GM20431 (cell line): ENCODE measurements around the gene HSPG2.
"Not testable (repeated sequence)": the region's sequence is repeated elsewhere in the genome, so short reads cannot be mapped to it uniquely, and the experiment has no call there.

Experiments used
- in situ Hi-C: fragments of 300-500 bp; cut with MseI, MboI; formaldehyde crosslinking; loops from one replicate; pipeline ENCODE4 v1.15.0; 2020; ENCODE audit warnings: low sequenced_read_pairs; ENCODE audit not compliant: unreplicated experiment

HSPG2 gene

DNA sequence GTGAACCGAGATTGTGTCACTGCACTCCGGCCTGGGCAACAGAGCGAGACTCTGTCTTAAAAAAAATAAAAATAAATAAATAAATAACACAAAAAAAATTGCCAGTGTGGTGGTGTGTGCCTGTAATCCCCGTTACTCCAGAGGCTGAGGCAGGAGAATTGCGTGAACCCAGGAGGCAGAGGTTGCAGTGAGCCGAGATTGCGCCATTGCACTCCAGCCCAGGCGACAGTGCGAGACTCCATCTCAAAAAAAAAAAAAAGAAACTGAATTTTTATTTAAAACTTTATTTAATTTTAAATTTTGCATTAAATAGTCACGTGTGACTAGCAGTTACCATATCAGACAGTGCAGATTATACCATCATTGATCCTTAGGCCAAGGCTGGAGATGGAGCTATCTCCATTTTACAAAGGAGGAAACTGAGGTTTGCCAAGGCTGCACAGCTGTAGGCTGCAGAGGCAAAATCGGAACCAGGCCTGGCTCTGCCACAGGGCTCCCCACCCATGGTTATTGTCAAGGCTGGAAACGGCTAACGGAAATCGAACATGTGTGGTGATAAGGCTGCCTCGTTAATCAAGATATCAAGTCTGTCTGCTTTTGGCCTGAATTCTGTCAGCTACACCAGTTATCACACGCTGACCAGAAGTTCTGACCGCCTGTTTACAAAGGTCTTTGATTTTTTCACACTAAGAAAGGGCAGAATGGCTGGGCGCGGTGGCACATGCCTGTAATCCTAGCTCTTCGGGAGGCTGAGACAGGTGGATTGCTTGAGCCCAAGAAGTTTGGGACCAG lies 20.5 kb downstream of the HSPG2 start:
- in situ Hi-C loops = no loop called here

GRCh38 chr1:21914880-21915640 lies 22.1 kb downstream of the HSPG2 start:
- in situ Hi-C loops = no loop called here

DNA sequence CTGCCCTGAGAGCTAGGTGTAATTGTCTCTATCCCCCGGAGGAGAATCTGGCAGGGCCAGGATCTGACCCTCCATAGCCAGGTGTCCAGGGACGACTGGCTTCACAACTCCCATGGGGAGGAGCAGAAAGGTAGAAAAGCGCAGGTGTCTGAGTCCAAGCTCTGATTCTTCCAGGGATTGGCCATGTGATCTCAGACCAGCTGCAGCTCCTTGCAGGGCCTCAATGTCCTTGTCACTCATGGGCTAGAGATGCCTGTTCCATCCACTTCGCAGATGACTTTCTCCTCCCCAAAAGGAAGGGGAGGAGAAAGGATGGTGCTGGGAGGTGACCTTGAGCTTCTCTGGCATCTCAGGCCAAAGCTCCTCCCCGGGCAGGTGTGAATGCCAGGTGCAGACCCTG lies 22.7 kb downstream of the HSPG2 start:
- in situ Hi-C loops = no loop called here

GRCh38 chr1:21913763-21914162 lies 23.3 kb downstream of the HSPG2 start:
- in situ Hi-C loops = no loop called here

DNA sequence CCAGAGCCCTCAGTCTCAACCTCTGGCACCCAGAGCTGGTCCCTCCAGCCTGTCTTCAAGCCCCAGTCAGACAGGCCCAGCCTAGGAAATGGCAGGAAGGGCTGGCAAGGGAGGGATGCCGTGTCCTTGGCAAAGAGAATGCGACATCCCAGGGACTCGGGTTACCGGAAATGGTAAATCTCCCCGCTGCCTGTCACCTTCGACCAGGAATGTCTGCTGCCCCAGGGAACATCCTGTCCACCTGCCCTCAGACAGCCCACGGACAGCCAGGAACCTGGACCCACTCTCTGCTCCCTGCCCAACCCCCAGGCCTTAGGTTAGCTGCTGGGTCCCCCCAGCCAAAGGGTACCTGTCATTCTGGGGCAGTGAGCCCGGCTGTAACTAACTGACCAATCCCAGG lies 23.9 kb downstream of the HSPG2 start:
- in situ Hi-C loops = no loop called here

DNA sequence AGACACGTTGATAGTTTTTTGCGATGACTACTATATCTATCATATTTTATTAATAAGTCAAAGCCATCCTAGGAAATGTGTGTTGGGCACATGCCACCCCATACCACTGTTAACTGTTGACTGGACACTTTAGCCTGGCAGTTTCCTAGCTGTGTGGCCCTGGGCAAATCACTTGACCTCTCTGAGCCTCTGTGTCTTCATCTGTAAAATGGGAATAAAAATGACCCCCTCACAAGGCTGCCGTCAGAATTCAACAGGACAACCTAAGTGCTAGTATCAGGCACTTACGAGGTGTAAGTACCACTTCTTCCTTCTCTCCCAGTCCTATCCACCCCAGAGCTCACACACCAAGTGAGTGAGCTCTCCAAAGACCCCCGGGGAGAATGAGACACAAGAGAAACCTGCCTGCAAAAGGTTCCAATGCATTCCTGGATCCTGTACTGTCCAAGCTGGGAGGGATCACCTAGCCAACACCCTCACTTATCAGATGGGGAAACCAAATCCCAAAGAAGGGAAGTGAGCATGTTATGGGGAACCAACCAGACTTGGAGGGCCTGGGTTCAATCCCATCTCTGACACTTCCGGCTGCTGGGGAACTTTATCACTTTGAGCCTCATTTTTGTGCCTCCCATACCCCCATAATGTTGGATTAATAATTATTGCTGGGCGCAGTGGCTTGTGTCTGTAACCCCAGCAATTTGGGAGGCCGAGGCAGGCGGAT lies 24.9 kb downstream of the HSPG2 start:
- in situ Hi-C loops = no loop called here

DNA sequence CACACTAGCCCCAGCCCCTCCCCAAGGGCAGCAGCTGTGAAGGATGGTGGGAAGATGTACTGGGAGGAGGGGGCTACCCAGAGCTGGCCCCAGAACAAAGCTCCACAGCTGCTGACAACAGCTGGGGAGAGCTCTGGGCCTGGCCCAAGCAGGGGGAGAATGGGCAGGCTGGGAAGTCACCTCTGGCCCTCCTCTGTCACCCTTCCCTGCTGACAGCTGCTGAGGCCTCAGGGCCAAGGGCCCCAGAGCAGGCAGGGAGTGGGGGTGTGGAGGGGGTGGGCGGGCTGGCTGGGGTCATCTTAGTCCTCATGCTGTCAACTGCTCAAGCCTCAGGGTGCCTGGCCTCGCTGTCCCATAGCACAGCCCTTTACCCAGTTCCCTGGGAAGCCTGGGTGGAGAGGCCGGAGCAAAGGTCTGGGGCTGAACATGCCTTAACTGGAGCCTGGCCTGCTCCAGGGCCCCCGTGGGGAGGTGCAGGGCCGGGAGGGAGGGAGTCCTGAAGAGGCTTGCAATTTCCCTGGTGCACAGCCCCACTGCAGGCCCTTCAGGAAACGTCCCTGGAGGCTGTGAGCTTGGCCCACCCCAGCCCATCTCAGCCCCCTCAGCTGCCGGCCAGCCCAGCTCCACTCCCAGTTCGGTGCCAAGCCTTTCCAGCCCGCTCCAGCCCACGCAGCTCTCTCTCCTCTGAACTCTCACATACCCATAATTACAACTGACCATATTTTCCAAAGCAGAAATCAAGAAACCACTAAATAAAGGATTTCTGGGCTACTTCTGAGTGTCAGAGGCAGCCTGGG lies 25.7 kb downstream of the HSPG2 start:
- in situ Hi-C loops = no loop called here

- in situ Hi-C loops = no loop called here
Measured at GRCh38 chr1:21910558-21911204, 26.4 kb downstream of the HSPG2 start.

- in situ Hi-C loops = no loop called here
Measured at GRCh38 chr1:21909787-21910503, 27.2 kb downstream of the HSPG2 start.

- in situ Hi-C loops = no loop called here
Measured at GRCh38 chr1:21909286-21909759, 27.8 kb downstream of the HSPG2 start.

GRCh38 chr1:21907737-21908534 lies 29.2 kb downstream of the HSPG2 start:
- in situ Hi-C loops = not testable (repeated sequence)

DNA sequence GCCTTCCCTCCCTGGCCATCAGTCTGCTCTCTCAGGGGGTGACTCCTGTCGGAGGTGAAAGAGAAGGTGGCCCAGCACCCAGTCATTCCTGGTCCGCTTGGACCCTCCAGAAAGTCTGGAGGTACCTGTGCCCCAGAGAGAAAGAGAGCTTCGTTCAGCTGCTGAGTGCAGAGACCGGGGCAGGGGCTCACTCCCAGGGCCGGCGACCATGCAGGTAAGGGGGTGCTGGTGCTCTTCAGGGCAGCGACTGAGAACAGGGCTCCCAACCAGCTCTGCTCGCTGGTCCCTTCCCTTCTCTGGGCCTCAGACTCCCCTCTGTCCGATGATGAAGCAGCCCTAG lies 30.1 kb downstream of the HSPG2 start:
- in situ Hi-C loops = no loop called here

- in situ Hi-C loops = no loop called here
Measured at GRCh38 chr1:21906173-21907078, 30.7 kb downstream of the HSPG2 start.

DNA sequence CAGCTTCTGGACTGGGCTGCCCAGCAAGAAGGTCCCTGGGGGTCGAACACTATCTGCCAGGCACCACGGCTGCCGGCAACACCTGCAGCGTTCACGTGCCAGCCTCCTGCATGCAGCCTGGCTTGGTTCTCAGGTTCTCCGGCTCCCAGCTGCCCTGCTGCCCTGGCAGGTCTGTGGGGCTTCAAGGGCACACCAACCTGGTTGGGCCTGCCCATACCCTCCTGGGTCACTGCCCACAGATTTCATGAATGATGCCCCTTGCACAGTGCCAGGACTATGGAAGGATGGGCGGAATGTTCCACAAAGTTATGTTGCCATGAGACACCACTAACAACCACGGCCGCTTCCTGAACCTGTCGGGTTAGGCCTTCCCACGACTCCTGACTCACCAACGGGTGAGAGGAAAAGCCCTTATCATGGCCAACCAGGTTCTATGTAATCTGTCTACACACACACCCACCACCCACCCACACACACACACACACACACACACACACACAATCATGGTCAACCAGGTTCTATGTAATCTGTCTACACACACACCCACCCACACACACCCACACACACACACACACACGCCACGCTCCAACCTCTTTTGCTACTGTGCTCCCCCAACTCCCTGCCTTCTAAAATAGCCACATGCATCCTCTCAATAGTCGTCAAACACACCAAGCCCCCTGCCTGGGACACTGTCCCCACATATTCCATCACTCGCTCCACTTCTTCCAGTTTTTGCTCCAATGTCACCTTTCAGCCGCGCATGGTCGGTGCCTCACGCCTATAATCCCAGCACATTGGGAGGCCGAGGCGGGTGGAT lies 32.2 kb downstream of the HSPG2 start:
- in situ Hi-C loops = no loop called here

DNA sequence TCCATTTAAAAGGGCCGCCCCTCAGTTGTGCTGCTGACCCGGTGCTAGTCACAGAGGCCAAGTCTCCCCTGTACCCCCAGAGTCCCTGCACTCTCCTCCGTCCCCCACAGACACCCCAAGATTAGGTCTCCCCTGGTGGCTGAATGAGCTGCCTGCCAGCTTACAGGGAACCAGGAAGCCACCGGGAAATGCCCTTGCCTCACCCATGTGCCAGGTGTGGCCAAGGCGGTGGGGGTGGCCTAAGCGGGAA lies 32.7 kb downstream of the HSPG2 start:
- in situ Hi-C loops = no loop called here

DNA sequence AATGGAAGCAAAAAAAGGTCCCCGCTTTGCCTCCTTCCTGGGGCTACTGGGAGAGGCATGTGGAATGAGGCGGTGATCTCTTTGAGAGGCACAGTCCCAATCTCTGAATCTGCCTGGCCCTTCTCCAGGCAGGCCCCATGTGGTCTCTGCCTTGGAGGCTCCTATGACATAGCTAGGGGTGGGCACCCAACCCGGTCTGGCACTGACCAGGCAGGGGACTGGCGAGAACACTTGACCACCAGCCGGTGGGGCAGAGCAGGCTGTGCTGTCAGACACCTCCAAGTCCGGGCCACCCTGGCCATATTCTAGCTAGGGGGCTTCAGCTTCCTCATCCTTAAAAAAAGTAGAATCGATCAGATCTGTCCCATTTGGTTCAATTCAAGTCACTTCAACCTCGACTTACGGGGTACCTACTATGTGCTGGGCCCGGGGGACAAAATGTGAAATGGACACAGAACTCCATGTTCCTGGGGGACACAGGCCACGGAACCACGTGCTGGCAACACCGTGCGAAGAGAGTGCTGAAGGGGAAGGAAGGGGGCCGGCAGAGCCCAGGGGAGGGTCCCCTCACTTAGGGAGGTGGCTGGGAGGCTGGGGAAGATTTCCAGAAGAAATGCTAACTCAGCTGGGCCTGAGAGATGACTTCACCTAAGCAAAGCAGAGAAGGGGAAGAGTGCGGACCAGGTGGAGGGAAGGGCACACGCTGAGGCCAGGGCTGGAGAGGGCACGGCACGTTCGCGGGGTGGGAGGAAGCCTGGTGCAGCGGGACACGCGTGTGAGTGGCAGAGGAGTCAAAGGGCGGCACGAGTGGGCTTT lies 33.3 kb downstream of the HSPG2 start:
- in situ Hi-C loops = no loop called here
